KOPT-K1 (cell line): ENCODE results near the gene CKB.

Experiments used
- H3K27ac ChIP-seq: fragments of 200-600 bp; sonication (generic); 2 replicates; pipeline ENCODE4 v1.5.1; 2016; ENCODE audit warnings: antibody characterized with exemption, mild to moderate bottlenecking, low read depth, low read length; ENCODE audit not compliant: poor library complexity, severe bottlenecking
- H3K36me3 ChIP-seq: fragments of 200-600 bp; sonication (generic); 2 replicates; pipeline ENCODE4 v1.5.1; 2017; ENCODE audit warnings: antibody characterized with exemption, mild to moderate bottlenecking, low read length, moderate library complexity; ENCODE audit not compliant: insufficient read depth
- H3K9me3 ChIP-seq: fragments of 200-600 bp; sonication (generic); 2 replicates; pipeline ENCODE4 v1.5.1; 2017; ENCODE audit warnings: antibody characterized with exemption, low read length, mild to moderate bottlenecking; ENCODE audit not compliant: insufficient read depth, poor library complexity, severe bottlenecking

The CKB gene

DNA sequence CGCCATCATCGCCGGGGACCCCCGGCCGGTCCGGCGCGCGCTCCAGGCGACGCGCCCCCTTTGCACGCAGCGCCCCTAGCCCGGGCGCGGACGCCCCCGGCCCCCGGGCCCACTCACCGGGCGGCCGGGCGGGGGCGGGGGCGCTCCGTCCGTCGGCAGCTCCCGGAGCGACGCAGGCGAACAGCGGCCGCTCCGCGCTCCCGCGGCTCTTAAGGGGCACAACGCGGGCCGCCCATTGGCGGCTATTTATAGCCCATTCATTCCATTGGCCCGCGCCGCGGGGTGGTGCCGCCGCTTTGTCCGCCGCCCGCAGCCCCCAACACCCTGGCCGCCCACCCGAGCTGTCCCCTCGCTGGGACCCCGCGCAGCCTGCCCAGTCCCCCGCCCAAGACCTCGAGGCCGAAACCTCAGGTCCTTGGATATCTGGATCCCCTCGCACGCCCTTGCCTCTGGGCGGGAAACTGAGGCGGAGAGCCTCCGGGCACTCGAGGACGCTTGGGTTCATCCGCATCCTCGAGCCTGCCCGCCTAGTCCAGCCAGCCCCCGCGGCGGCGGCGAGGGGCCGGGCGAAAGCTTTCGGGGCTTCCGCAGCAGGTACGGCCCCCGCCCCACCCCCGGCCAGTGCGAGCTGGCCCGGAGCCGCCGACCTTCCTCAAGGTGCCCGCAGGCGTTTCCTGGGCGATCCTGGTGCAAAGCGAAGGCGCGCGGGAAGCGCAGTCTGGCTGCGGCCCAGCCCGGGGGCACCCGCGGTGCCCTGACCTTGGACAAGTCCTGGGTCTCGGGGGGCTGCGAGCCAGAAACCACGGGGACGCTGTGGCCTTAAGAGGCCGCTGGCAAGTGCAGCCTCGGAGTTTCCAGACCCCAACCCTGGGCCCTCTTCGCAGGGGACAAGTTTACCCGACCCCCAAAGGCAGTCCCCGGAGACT, at the start of gene CKB:
TSS of gene CKB (minus strand) at position 182 of the 926 bp plus-strand sequence. CDS start 337 bp downstream, outside the sequence.
- no peak within 1 kb of the TSS for H3K27ac ChIP-seq
- no peaks in the 10 kb centered on the region for H3K9me3 ChIP-seq
- H3K36me3 ChIP-seq = no peaks in the 10 kb centered on the region

DNA sequence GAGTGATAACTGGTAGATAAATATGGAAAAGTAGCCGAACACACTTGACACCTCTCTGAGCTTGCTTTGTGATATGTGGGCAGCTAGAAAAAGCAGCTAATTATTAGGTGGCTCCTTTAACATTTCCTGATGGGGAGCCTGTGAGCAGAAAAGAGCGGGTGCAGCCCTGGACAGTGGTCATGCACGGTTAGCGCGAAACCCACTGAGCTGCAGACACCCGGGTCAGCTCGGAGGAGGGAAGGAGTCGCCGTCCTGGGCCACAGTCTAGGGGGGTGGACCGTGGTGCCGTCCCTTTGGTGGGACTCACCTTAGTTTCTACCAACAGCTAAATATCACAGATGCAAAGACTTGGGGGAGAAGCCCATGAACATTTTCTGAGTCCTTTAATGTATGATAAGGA, 46.8 kb upstream of the CKB start:
- H3K36me3 ChIP-seq = peaks cover 22% of the 10 kb centered on the region
- no peak overlapping the region for H3K27ac ChIP-seq
- no peaks in the 10 kb centered on the region for H3K9me3 ChIP-seq

- peaks cover 18% of the 10 kb centered on the region for H3K36me3 ChIP-seq
- no peak overlapping the region for H3K27ac ChIP-seq
- H3K9me3 ChIP-seq = no peaks in the 10 kb centered on the region
Observed at GRCh38 chr14:103568952-103569351, 46.3 kb upstream of the CKB start.

DNA sequence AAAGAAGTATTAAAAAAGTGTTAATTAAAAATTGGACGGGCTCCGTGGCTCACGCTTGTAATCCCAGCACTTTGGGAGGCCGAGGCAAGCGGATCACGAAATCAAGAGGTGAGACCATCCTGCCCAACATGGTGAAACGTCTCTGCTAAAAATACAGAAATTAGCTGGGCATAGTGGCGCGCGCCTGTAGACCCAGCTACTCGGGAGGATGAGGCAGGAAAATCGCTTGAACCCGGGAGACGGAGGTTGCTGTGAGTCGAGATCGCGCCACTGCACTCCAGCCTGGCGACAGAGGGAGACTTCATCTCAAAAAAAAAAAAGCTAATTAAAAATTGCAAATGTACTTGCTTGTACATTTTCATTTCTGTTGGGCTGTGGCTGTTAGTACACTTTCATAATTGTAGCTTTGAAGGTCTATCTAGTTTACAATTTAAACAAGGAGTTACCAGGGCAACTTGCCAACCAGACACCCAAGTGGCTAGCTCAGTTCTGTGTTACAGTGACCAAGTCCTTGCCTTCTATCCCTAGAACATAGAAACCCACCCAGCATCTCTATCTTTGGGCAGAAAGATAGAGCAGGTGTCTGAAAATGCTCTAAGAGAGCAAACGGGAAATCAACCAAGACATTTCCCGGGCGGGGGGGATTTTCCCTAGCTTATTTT, 41.3 kb upstream of the CKB start:
- Histone ChIP-seq H3K9me3 (no peaks in the 10 kb centered on the region), H3K27ac (peak overlapping the region; percentile 84)

GRCh38 chr14:103563226-103563620, 40.6 kb upstream of the CKB start:
- H3K36me3 ChIP-seq = peaks cover 28% of the 10 kb centered on the region
- peak overlapping the region; percentile 84 for H3K27ac ChIP-seq
- H3K9me3 ChIP-seq = no peaks in the 10 kb centered on the region

More for the DNA sequence above, 41.3 kb upstream of the CKB start:
- peaks cover 20% of the 10 kb centered on the region for H3K36me3 ChIP-seq

DNA sequence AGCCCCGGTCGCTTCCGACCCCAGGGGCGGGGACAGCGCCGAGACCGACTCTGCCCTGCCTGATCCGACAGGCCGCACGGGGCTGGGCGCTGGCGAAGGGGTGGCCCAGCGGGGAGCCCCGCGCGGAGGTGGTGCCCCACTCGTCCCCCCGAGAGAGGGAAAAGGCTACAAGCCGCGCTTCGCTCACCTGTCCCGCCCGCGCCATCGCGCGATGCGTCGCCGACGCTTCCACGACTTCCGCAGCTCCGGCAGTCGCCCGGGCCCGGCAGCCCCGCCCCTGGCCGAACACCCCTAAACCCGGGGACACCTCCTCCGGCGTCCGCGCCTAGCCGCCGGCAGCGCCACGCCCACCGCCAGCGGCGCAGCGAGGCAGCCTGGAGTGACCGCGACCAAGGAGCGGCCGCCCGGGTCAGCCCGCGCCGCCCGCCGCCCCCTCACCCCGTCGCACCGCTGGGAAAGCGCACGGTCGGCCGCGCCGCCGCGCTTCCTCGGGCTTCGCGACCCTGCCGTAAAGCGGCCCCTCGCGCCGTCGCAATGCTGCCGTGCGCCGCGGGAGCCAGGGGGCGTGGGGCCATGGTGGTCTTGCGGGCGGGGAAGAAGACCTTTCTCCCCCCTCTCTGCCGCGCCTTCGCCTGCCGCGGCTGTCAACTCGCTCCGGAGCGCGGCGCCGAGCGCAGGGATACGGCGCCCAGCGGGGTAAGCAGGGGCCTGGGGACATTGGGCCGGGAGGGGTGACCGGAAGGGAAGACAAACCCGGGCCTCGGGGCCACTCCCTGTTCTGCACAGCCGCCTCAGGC, 40.0 kb upstream of the CKB start, which contains the start of the genes BAG5 and COA8:
TSS of gene BAG5 (minus strand) at position 229 of the 797 bp plus-strand sequence. CDS start 1,493 bp downstream, outside the sequence.
TSS of gene COA8 (plus strand) at position 532 of the 797 bp plus-strand sequence. CDS start at position 574, 42 bp downstream.
- peaks cover 34% of the 10 kb centered on the region for H3K36me3 ChIP-seq

DNA sequence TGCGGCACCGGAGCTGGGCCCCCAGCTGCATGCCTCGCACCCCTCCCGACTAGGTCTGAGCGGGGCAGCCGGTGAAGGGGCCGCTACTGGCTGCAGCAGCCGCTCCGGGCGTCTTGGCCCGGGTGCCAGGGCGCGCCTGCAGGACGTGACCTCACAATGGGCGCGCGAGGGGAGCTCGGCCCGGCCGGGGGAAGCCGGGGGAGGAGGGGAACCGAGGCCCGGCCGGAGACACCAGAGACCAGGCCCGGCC, 39.5 kb upstream of the CKB start:
- Histone ChIP-seq H3K36me3 (peaks cover 39% of the 10 kb centered on the region), H3K9me3 (no peaks in the 10 kb centered on the region), H3K27ac (peak overlapping the region; percentile 84)

More for the DNA sequence above, 40.0 kb upstream of the CKB start, which contains the start of the genes BAG5 and COA8:
- H3K9me3 ChIP-seq = no peaks in the 10 kb centered on the region
- peak within 1 kb of the TSS; percentile 84 for H3K27ac ChIP-seq

GRCh38 chr14:103561381-103562178, 39.0 kb upstream of the CKB start:
- H3K27ac ChIP-seq = peak overlapping the region; percentile 84

GRCh38 chr14:103560691-103561090, 38.1 kb upstream of the CKB start:
- peaks cover 47% of the 10 kb centered on the region for H3K36me3 ChIP-seq
- no peak overlapping the region for H3K27ac ChIP-seq
- H3K9me3 ChIP-seq = no peaks in the 10 kb centered on the region

More at GRCh38 chr14:103561381-103562178, 39.0 kb upstream of the CKB start:
- no peaks in the 10 kb centered on the region for H3K9me3 ChIP-seq
- H3K36me3 ChIP-seq = peaks cover 44% of the 10 kb centered on the region

DNA sequence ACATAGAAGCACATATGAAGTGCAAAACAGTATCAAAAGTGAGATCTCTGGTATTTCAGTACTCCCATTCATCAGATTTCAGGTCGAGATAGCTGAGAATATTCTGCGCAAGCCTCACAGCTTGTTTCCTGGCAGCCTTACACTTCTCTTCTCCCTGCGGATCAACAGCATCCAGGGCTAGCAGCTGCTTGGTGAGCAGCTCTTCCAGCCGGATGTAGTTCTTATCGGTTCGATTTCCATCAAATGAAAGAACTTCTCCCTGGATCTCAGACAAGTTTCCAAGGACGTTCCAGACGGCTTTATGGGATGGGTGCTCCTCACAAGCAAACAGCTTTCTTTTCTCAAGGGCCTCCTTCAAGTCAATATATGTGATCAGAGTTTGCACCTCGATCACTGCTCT, 37.1 kb upstream of the CKB start:
- Histone ChIP-seq H3K9me3 (no peaks in the 10 kb centered on the region), H3K27ac (no peak overlapping the region), H3K36me3 (peaks cover 50% of the 10 kb centered on the region)

GRCh38 chr14:103558071-103558882, 35.6 kb upstream of the CKB start:
- H3K36me3 ChIP-seq = peaks cover 52% of the 10 kb centered on the region
- no peak overlapping the region for H3K27ac ChIP-seq
- H3K9me3 ChIP-seq = no peaks in the 10 kb centered on the region

GRCh38 chr14:103556946-103557758, 34.5 kb upstream of the CKB start:
- no peak overlapping the region for H3K27ac ChIP-seq
- H3K36me3 ChIP-seq = peaks cover 52% of the 10 kb centered on the region
- no peaks in the 10 kb centered on the region for H3K9me3 ChIP-seq
